Stimulated activated memory B cell treated with anti-CD40 and anti-IgM and Interleukin-4, amounts not matched to agents 10 μg/mL and 1 μg/mL and 100 μg/mL, for 72 hours (primary cell): ENCODE data around the gene ARHGEF38.
"Not testable (repeated sequence)": the region's sequence is repeated elsewhere in the genome, so short reads cannot be mapped to it uniquely, and the experiment has no call there.

Experiments
- ATAC-seq: fragments of 150-1000 bp; cut with Tn5 transposase; 2 replicates; pipeline ENCODE4 v1.10.0; 2021
- H3K27ac Mint-ChIP-seq: one replicate; pipeline ENCODE4 v1.8.0; 2022; ENCODE audit warnings: mild to moderate bottlenecking, mixed read lengths
- H3K27me3 Mint-ChIP-seq: one replicate; pipeline ENCODE4 v1.8.0; 2022; ENCODE audit warnings: mixed read lengths
- H3K36me3 Mint-ChIP-seq: one replicate; pipeline ENCODE4 v1.8.0; 2022; ENCODE audit warnings: mixed read lengths
- H3K4me1 Mint-ChIP-seq: one replicate; pipeline ENCODE4 v1.8.0; 2022; ENCODE audit warnings: mixed read lengths
- H3K4me3 Mint-ChIP-seq: one replicate; pipeline ENCODE4 v1.8.0; 2022; ENCODE audit warnings: mild to moderate bottlenecking, moderate library complexity, mixed read lengths
- H3K9me3 Mint-ChIP-seq: one replicate; pipeline ENCODE4 v1.8.0; 2022; ENCODE audit warnings: mixed read lengths

The ARHGEF38 gene

DNA sequence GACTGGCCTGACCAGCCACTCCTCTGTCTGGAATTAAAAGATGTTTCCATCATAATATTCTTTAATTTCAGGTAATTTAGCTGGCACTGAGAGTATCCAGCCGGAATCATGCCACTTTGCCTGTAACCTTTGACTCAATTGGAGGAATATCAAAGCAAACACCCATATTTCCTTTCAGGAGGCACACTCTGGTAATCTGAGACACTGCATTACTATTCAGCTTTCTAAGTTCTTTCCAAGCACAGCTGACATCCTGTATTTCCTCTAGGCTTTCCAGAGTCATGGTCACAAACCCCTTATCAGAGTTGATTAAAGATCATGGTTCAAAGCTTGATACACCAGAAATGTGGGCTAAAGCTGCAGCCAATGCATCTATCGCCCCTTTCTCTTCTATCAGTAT lies 126.8 kb downstream of the ARHGEF38 start:
- no peak overlapping the region for H3K27ac Mint-ChIP-seq
- H3K9me3 Mint-ChIP-seq, result no peaks in the 10 kb centered on the region
- no peaks in the 10 kb centered on the region for H3K4me1 Mint-ChIP-seq
- H3K36me3 Mint-ChIP-seq, result peaks cover 18% of the 10 kb centered on the region
- no peak for ATAC-seq
- no peaks in the 10 kb centered on the region for H3K27me3 Mint-ChIP-seq
- H3K4me3 Mint-ChIP-seq, result no peak overlapping the region

DNA sequence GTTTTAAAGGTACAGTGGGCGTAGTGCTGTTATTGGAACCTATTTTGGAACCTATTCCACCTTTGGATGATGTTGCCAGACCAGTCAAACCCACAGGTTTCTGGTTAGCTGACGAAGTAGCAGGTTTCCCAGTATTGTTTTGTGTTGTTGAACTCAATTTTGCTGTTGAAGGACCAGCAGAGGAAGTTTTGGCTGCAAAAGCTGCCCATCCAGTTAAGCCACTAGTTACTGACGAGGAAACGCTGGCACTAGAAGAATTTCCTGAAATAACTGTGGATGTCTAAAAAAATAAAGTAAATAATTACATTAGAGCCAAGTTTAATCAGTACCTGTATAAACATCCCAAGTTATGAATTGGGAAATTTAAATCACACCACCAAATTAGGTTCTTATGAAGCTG lies 130.6 kb downstream of the ARHGEF38 start:
- H3K4me1 Mint-ChIP-seq, result no peaks in the 10 kb centered on the region
- no peaks in the 10 kb centered on the region for H3K9me3 Mint-ChIP-seq
- ATAC-seq, result no peak
- H3K27me3 Mint-ChIP-seq, result no peaks in the 10 kb centered on the region
- no peak overlapping the region for H3K4me3 Mint-ChIP-seq
- H3K27ac Mint-ChIP-seq, result no peak overlapping the region
- peaks cover 24% of the 10 kb centered on the region for H3K36me3 Mint-ChIP-seq

DNA sequence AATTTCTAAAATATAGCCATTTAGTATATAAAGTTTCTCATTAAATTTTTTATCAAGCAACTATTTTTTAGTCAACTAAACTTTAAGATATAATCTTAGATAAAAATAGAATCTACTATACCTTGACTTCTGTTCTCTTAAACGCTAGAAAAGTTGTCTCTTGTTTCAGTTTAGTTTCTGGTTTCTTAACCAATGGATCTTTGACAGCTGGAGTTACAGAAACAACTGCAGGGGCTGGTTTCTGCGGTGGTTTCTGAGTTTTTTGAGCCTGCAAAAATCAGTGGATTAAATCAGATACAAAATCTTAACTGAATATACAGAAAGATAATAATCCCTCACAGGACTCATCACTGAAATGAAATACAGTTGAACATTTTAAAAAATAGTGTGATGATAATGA lies 134.2 kb downstream of the ARHGEF38 start:
- no peaks in the 10 kb centered on the region for H3K4me1 Mint-ChIP-seq
- H3K36me3 Mint-ChIP-seq, result peaks cover 40% of the 10 kb centered on the region
- H3K27me3 Mint-ChIP-seq, result no peaks in the 10 kb centered on the region
- H3K27ac Mint-ChIP-seq, result no peak overlapping the region
- H3K9me3 Mint-ChIP-seq, result no peaks in the 10 kb centered on the region
- ATAC-seq, result no peak
- H3K4me3 Mint-ChIP-seq, result no peak overlapping the region

DNA sequence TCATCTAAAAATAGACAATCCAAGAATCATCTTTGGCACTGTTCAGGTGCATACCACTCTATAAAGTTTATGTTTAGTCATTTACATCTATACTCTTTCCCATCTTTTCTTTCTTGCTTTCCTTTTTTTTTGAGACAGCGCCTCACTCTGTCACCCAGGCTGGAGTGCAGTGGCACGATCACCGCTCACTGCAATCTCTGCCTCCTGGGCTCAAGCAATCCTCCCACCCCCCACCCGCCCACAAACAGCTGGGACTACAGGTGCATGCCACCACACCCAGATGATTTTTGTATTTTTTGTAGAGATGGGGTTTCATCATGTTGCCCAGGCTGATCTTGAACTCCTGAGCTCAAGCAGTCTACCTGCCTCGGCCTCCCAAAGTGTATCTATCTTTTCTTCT lies 142.4 kb downstream of the ARHGEF38 start:
- peaks cover 50% of the 10 kb centered on the region for H3K36me3 Mint-ChIP-seq

DNA sequence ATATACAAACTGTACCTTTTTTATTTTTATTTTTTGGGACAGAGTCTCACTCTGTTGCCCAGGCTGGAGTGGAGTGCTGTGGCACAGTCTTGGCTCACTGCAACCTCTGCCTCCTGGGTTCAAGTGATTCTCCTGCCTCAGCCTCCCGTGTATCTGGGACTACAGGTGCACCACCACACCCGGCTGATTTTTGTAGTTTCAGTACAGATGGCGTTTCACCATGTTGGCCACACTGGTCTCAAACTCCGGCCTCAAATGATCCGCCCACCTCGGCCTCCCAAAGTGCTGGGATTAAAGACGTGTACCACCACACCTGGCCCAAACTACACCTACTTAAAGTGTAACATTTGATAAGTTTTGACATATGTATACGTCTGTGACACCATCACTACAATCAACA lies 143.4 kb downstream of the ARHGEF38 start:
- ATAC-seq, H3K4me1 Mint-ChIP-seq, H3K9me3 Mint-ChIP-seq, H3K4me3 Mint-ChIP-seq, H3K27me3 Mint-ChIP-seq, H3K27ac Mint-ChIP-seq: not testable (repeated sequence)
- peaks cover 47% of the 10 kb centered on the region for H3K36me3 Mint-ChIP-seq

More for the DNA sequence above, 142.4 kb downstream of the ARHGEF38 start:
- not testable (repeated sequence) for H3K27ac Mint-ChIP-seq, ATAC-seq, H3K4me1 Mint-ChIP-seq, H3K4me3 Mint-ChIP-seq, H3K27me3 Mint-ChIP-seq, H3K9me3 Mint-ChIP-seq

DNA sequence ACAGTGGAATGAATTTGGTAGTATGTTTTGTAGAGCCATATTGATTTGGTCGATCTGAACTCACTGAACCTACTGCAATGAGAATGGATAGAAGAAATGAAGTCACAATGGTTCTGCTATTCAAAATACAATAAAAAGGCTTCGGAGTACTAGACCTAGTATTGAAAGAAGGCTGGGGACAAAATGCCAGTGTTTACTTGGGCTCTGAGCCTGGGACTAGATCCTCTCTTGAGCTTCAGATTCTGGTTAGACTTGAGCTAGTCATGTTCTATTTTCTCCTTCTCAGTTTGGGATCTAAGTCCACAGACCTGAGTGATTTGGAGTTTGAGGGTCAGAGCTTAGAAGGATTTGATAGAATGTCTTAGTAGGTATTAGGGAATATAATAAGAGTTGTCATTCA lies 146.2 kb downstream of the ARHGEF38 start:
- Mint-ChIP-seq H3K36me3 (peaks cover 30% of the 10 kb centered on the region), H3K9me3 (no peaks in the 10 kb centered on the region), H3K4me1 (peaks cover 6% of the 10 kb centered on the region), H3K27ac (no peak overlapping the region), H3K4me3 (no peak overlapping the region), H3K27me3 (no peaks in the 10 kb centered on the region)
- ATAC-seq, result no peak

DNA sequence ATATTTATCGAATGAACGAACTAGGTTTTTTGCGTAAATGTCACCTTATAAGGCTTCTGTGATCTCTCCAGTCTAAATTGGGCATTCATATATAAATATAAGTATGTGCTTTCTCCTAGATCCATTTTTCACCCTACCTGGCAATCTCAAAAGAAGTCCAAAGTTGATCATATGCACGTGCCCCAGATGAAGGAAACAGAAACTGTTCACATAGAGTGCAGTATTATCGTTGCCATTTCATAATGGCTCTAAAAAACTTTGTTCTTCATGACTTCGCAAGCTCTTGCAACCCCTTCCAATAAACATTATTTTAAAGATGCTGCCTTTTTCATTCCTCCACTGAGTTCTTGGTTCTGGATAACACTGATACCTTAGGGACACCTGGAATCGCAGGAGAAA lies 155.4 kb downstream of the ARHGEF38 start:
- ATAC-seq, result no peak
- H3K4me1 Mint-ChIP-seq, result peaks cover 38% of the 10 kb centered on the region
- no peaks in the 10 kb centered on the region for H3K9me3 Mint-ChIP-seq
- peak overlapping the region; percentile 89 for H3K27ac Mint-ChIP-seq
- no peaks in the 10 kb centered on the region for H3K27me3 Mint-ChIP-seq
- peak overlapping the region; percentile 98 for H3K4me3 Mint-ChIP-seq
- peaks cover 7% of the 10 kb centered on the region for H3K36me3 Mint-ChIP-seq

DNA sequence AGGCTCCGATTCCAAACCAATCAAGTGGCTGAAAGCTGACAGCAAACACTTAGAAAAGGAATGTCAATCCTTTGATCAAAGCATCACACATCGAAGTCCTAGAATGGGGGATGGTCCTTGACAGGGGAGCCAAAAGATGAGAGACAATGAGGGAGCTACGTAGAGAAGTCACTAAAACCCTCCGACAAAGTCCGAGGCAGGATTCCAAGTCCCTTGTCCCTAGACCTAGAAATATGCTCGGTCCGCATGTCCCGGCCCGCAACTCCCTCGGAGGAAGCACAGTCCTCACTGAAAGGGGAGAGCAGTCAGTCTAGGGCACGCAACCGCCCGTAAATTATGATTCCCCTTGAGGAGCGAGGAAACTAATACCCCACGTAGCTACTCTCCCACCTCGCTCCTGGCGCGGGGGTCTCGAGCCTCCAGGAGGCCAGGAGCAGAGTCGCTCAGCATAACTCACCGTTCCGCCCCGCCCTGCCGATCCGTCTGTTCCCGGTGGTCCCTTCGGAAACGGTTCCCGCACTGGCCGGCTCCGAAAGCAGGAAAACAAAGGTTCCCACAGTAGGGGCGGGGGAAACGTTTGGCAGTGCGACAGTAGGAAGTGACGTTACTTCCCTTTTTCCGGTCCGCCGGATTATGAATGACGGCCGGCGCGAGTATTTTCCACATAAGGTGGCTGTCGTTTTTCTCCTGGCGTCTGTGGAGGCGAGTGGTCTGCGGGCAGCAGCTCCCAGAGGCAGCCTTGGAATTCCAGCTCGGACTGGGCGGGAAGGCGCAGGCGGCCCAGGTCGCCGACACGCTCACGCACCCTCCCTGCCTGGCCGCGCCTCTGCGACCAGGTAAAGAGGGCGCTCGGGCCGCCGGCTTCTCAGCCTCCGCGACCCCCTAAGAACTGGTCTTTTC lies 156.0 kb downstream of the ARHGEF38 start, which contains the start of the genes GSTCD and INTS12:
Gene GSTCD, plus strand, starts transcription at position 604 of the 900 bp plus-strand sequence. CDS start 8,830 bp downstream, outside the sequence.
Gene INTS12, minus strand, starts transcription at position 509 of the 900 bp plus-strand sequence. CDS start 8,684 bp downstream, outside the sequence.
- no peaks in the 10 kb centered on the region for H3K9me3 Mint-ChIP-seq
- H3K4me1 Mint-ChIP-seq, result peaks cover 39% of the 10 kb centered on the region
- peak within 1 kb of the TSS; percentile 89 for H3K27ac Mint-ChIP-seq
- peak within 1 kb of the TSS; percentile 98 for H3K4me3 Mint-ChIP-seq
- H3K27me3 Mint-ChIP-seq, result no peaks in the 10 kb centered on the region
- H3K36me3 Mint-ChIP-seq, result peaks cover 7% of the 10 kb centered on the region
- peak; percentile 97 for ATAC-seq

DNA sequence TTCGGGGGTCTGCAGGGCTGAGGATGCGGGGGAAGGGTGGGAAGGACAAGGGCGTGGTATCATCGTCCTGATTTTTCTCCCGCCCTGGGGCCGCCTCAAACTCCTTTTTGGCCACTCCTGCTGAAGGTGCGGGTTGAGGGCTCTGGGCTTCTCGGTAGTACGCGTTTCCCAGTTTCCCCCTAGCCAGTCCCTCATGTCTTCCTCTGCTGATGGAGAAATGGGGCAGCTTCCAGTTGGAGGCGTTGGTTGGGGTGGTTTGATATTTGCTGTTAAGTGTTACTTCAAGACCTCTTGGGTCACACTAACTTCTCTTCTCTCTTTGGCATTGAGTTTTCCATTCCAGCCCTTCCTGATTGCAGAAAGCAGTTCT lies 156.6 kb downstream of the ARHGEF38 start:
- Mint-ChIP-seq H3K4me1 (peaks cover 42% of the 10 kb centered on the region), H3K27me3 (no peaks in the 10 kb centered on the region), H3K36me3 (peaks cover 7% of the 10 kb centered on the region), H3K4me3 (peak overlapping the region; percentile 98), H3K27ac (peak overlapping the region; percentile 89), H3K9me3 (no peaks in the 10 kb centered on the region)
- peak; percentile 49 for ATAC-seq

DNA sequence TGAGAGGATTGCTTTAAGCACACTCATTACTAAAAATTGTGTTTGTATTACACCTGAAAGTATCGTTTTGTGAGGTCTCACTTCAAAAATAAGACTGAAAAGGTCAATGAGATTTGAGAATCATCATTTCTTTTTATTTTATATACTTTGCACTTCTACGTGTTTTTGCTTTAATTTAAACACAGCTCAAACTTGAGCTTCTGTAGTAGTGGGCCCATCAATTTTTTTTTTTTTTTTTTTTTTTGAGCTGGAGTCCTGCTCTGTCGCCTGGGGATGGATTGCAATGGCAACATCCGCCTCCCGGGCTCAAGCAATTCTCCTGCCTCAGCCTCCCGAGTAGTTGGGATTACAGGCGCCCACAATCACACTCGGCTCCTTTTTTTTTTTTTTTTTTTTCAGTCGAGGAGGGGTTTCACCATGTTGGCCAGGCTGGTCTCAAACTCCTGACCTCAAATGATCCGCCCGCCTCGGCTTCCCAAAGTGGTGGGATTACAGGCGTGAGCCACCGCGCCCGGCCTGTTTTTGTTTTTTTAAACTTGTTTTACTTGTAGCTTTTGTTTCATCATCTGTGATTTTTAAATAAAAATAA lies 157.7 kb downstream of the ARHGEF38 start:
- no peaks in the 10 kb centered on the region for H3K9me3 Mint-ChIP-seq
- H3K27me3 Mint-ChIP-seq, result no peaks in the 10 kb centered on the region
- no peak overlapping the region for H3K4me3 Mint-ChIP-seq
- peaks cover 7% of the 10 kb centered on the region for H3K36me3 Mint-ChIP-seq
- no peak for ATAC-seq
- no peak overlapping the region for H3K27ac Mint-ChIP-seq
- peaks cover 46% of the 10 kb centered on the region for H3K4me1 Mint-ChIP-seq

DNA sequence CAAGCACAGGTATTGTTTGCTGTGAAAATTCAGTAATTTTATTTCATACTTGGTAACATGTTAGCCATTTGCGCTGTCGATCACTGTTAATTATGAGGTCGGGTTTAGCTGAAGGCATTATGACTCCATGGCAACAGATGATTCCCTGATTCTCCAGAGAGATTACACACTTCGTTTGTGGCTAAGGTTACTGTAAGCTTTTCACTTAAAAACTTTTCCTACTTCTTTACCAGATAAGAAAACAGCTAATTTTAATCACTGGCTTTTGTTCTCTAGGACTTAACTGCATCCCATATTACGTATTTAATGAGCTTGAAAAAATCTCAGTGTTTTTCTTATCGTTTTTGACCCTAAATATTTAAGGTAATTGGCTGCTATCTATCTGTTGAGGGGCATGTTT lies 158.3 kb downstream of the ARHGEF38 start:
- no peaks in the 10 kb centered on the region for H3K9me3 Mint-ChIP-seq
- H3K4me1 Mint-ChIP-seq, result peaks cover 41% of the 10 kb centered on the region
- no peaks in the 10 kb centered on the region for H3K27me3 Mint-ChIP-seq
- no peak for ATAC-seq
- H3K27ac Mint-ChIP-seq, result no peak overlapping the region
- H3K4me3 Mint-ChIP-seq, result no peak overlapping the region
- H3K36me3 Mint-ChIP-seq, result peaks cover 5% of the 10 kb centered on the region

DNA sequence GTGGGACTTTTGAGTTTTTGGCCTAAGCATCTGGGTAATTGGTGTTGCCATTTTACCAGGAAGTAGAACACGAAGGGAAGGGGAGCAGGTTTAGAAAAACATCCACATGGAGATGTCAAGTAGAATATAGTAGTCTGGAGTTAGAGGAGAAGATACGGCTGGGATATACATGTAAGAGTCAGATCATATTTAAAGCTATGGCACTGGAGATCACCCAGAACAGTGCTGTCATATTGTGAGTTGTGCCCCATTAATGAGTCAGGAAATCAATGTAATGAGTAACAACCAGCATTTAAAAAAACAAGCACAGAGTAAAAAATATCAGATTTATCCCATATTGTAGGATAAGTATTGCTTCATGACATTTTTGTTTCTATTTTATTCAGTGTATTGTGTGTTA lies 160.3 kb downstream of the ARHGEF38 start:
- Mint-ChIP-seq H3K4me1 (peaks cover 20% of the 10 kb centered on the region), H3K9me3 (no peaks in the 10 kb centered on the region), H3K36me3 (no peaks in the 10 kb centered on the region), H3K27ac (peak overlapping the region; percentile 3), H3K4me3 (no peak overlapping the region), H3K27me3 (no peaks in the 10 kb centered on the region)
- ATAC-seq, result no peak

DNA sequence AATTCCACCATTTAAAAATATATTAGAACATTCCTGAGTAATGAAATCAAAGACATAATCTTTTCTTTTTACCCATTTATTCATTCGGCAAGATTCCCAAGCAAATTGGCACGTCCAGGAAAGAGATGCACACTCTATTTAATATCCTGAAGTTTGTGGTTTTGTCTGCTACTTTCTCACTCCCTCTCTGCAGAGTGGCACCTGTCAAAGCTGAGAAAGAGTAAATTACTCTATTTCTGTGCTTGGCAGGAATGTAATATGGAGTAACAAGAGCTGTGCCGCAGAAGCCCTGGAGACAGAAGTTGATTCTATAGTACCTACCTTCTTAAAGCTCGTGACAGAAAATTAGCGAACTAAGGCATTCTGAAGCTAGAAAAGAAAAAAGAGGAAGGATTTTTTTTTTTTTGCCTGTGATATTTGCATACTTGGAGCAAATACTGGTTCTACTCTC lies 161.7 kb downstream of the ARHGEF38 start:
- peak; percentile 62 for ATAC-seq
- Mint-ChIP-seq H3K9me3 (no peaks in the 10 kb centered on the region), H3K4me3 (peak overlapping the region; percentile 75), H3K27me3 (no peaks in the 10 kb centered on the region), H3K36me3 (no peaks in the 10 kb centered on the region), H3K27ac (peak overlapping the region; percentile 77), H3K4me1 (peaks cover 18% of the 10 kb centered on the region)

DNA sequence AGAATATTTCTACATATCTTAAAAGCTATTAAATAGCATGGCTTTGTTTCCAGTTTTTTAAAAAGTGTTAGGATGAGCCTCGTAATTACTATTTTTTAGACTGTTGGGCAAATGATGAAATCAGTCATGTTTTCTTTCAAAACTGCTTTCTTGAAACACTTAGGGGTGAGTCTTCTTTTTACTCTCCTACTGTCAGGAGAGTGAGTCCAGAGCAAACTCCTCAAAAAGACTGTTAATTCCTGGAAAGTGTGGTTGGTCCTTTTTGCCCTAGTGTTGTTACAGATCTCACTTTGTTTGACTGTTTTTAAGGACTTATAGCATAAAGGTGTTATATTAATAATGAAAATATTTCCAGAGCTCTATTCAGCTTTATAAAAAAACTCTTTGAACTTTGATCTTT lies 162.5 kb downstream of the ARHGEF38 start:
- Mint-ChIP-seq H3K4me1 (peaks cover 18% of the 10 kb centered on the region), H3K4me3 (no peak overlapping the region), H3K9me3 (no peaks in the 10 kb centered on the region), H3K27me3 (no peaks in the 10 kb centered on the region), H3K36me3 (no peaks in the 10 kb centered on the region), H3K27ac (no peak overlapping the region)
- no peak for ATAC-seq

DNA sequence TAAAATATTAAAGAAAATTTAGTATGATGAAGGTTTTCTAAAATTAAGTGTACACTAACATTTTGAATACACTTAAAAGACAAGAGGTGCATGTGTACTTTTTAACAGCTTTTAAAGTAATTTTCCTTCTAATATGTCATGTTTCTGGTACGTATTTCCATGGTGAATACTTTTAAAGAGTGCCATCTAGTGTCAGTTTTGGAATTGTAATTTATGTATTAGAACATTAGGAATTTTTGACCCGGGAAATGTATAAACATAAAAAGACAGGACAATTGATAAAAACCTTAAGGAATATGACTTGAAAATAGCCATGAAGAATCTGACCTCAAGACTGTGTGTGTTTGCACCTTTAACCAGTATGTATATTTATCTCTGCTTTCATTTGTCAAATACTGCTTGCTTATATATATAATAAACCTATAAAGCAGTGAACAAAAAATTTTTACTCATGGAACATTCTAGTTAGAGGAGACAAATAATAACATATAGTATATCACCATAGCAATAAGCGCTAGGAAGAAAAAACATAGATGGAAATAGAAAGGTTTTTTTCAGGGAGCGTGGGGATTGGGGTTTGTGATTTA lies 163.4 kb downstream of the ARHGEF38 start:
- peaks cover 18% of the 10 kb centered on the region for H3K4me1 Mint-ChIP-seq
- no peaks in the 10 kb centered on the region for H3K36me3 Mint-ChIP-seq
- no peak overlapping the region for H3K27ac Mint-ChIP-seq
- no peak overlapping the region for H3K4me3 Mint-ChIP-seq
- no peaks in the 10 kb centered on the region for H3K9me3 Mint-ChIP-seq
- no peak for ATAC-seq
- no peaks in the 10 kb centered on the region for H3K27me3 Mint-ChIP-seq
